ENCODE data around the gene FAU.

FAU gene

DNA sequence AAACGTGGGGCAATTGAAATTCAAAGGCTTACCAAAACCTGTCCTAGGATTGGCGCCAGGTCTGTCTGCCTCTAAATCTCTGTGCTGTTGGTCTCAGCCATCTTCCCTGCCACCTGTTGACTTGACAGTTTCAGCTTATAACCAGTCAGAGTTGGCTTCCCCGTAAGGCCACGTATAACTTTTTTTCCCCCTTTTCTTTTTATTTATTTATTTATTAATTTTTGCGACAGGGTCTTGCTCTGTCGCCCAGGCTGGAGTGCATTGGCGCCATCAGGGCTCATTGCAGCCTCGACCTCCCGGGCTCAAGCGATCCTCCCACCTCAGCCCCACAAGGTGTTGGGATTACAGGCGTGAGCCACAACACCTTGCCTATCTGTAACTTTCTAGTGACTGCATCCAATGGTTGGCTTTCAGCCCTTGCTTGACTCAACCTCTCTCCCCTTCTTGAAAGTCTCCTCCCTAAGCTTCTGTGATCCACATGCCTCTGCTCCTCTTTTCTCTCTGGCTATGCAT lies 13.8 kb upstream of the FAU start:
- H3K4me3 ChIP-seq (ENCODE audit: low read depth, low read length) = peak overlapping the region; percentile 78
- TF ChIP-seq, protein P1, sequence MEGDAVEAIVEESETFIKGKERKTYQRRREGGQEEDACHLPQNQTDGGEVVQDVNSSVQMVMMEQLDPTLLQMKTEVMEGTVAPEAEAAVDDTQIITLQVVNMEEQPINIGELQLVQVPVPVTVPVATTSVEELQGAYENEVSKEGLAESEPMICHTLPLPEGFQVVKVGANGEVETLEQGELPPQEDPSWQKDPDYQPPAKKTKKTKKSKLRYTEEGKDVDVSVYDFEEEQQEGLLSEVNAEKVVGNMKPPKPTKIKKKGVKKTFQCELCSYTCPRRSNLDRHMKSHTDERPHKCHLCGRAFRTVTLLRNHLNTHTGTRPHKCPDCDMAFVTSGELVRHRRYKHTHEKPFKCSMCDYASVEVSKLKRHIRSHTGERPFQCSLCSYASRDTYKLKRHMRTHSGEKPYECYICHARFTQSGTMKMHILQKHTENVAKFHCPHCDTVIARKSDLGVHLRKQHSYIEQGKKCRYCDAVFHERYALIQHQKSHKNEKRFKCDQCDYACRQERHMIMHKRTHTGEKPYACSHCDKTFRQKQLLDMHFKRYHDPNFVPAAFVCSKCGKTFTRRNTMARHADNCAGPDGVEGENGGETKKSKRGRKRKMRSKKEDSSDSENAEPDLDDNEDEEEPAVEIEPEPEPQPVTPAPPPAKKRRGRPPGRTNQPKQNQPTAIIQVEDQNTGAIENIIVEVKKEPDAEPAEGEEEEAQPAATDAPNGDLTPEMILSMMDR (IDR thresholded peaks at IDR 0.05; ENCODE audit: insufficient read depth, low read depth, low read length, missing control alignments) = no peak
- no peak for DNase-seq (ENCODE audit: low read depth)

GRCh38 chr11:65134952-65135632 lies 13.2 kb upstream of the FAU start:
- peak overlapping the region; percentile 78 for H3K4me3 ChIP-seq (ENCODE audit: low read depth, low read length)
- TF ChIP-seq, protein P1 (IDR thresholded peaks at IDR 0.05; ENCODE audit: insufficient read depth, low read depth, low read length, missing control alignments) = no peak
- peak; percentile 97 for DNase-seq (ENCODE audit: low read depth)

DNA sequence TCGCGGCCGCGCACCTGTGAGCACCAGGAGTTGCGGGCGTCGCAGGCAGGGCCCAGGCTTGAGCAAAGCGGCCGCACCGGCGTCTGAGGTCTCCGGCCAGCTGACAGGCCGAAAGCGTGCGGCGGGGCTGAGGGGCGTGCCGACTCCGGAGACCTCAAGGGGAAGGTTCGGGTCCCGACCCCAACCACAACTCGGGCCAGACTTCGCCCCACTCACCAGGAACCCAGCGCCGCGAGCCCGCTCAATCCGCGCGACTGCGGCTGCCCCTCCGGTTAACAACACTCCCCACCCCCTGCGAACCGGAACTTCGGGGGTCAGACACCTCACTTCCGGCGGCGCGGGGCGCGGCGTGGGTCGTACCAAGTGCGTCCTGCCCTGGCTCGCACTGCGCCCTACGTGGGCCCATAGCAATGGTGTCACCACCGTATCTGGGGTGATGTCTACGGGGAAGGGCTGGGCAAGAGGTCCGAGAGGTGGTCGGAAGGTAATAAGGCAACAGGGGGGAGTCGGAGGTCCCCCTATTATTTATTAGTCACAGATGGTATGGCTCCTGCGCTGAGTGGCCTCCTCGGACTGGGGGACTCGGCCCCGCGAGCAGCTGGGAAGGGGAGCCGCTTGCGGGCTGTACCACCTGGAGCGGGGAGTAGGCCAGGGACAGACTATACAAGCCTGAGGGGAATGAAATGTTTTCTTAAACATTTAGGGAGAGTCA lies 12.5 kb upstream of the FAU start, which contains the start of gene SYVN1:
TSS of gene SYVN1 (minus strand) at position 280 of the 712 bp plus-strand sequence. CDS start 918 bp downstream, outside the sequence.
- TF ChIP-seq, protein P1 (IDR thresholded peaks at IDR 0.05; ENCODE audit: insufficient read depth, low read depth, low read length, missing control alignments) = no peak
- peak within 1 kb of the TSS; percentile 78 for H3K4me3 ChIP-seq (ENCODE audit: low read depth, low read length)
- DNase-seq (ENCODE audit: low read depth) = peak; percentile 94

DNA sequence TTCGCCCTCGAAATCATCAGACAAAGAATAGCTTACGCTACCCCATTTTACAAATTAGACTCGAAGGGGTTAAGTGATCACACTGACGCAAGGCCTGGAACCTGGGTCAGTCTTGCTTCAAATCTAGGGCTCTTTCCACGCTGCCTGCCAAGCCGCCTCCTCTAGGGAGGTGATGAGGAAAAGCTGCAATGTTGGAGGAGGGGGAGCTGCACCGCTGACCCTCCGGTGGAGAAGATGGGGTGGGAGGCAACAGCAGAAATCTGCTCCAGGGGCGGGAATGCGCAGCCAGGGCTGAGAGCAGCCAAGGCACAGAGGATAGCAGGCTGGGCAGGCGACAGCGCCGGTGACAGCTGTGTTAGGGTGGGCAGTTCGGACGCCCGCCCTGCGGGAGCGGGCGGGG lies 11.8 kb upstream of the FAU start:
- peak overlapping the region; percentile 78 for H3K4me3 ChIP-seq (ENCODE audit: low read depth, low read length)
- DNase-seq (ENCODE audit: low read depth) = no peak
- TF ChIP-seq, protein P1 (IDR thresholded peaks at IDR 0.05; ENCODE audit: insufficient read depth, low read depth, low read length, missing control alignments) = no peak

GRCh38 chr11:65132988-65133700 lies 11.2 kb upstream of the FAU start:
- TF ChIP-seq, protein P1 (IDR thresholded peaks at IDR 0.05; ENCODE audit: insufficient read depth, low read depth, low read length, missing control alignments) = no peak
- H3K4me3 ChIP-seq (ENCODE audit: low read depth, low read length) = peak overlapping the region; percentile 78
- peak; percentile 85 for DNase-seq (ENCODE audit: low read depth)

DNA sequence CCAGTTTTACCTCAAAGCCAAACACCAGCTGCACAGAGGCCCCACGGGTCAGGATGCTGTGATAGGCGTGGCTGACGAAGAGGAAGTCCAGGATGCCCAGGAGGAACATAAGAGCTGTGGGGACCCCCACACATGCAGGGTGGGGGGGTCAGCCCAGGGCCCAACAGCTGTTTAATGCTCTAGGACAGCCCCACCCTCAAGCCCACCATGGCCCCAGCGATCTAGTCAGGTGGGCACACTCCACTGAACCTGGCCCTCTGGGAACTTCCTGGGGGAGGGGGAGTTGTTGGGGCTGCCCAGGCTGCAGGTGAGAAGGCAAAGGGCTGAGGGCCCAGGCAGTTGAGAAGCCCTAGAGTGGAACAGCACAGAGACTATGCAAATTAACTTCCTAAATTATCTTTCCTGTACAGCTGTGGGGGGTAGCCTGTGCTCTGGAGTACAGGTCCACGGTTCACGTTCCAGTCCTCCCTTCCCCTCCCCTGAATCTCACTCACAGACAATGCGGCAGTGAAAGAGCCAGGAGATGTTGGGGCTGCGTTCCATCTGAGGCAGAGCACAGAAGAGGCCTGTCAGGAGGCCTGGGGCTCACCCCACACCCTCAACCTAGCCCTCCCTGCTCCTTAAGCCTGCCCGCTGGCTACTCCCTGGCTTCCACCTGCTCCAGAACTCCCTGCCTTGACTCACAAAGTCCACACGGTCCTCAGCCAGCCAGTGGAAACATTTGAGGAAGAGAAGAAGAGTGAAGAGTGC lies 10.5 kb upstream of the FAU start:
- peak; percentile 82 for DNase-seq (ENCODE audit: low read depth)
- H3K4me3 ChIP-seq (ENCODE audit: low read depth, low read length) = peak overlapping the region; percentile 78
- TF ChIP-seq, protein P1 (IDR thresholded peaks at IDR 0.05; ENCODE audit: insufficient read depth, low read depth, low read length, missing control alignments) = no peak
